Thymus (tissue), 11 donors: ENCODE measurements around the gene CMIP. TPM values are rescaled to one million over a fixed set of nuclear protein-coding genes. Genes with fewer than 3 reads are reported as not detected.
"Not testable (repeated sequence)": the region's sequence is repeated elsewhere in the genome, so short reads cannot be mapped to it uniquely, and the experiment has no call there.

Source experiments
- DNase-seq, 9 donors: peaks; one replicate each; pipeline ENCODE4 v3.0.0-alpha.2; 2013; ENCODE audit warnings: low spot score in 9 of 9, low read depth in 6 of 9, missing footprints in 1 of 9
- H3K27ac ChIP-seq, 2 donors: one replicate each; pipeline ENCODE4 v1.5.1; 2013; ENCODE audit warnings: control low read depth in 1 of 2, low read depth in 1 of 2, low read length in 1 of 2, mild to moderate bottlenecking in 1 of 2, moderate library complexity in 1 of 2
- H3K27me3 ChIP-seq, 2 donors: one replicate each; pipeline ENCODE4 v1.5.1; 2013; ENCODE audit warnings: low read length in 1 of 2; ENCODE audit not compliant: control insufficient read depth in 2 of 2, insufficient read depth in 1 of 2
- H3K36me3 ChIP-seq, 2 donors: one replicate each; pipeline ENCODE4 v1.5.1; 2013; ENCODE audit warnings: low read length in 1 of 2, mild to moderate bottlenecking in 1 of 2, moderate library complexity in 1 of 2; ENCODE audit not compliant: control insufficient read depth in 2 of 2, insufficient read depth in 2 of 2
- H3K4me1 ChIP-seq, 2 donors: one replicate each; pipeline ENCODE4 v1.5.1; 2013; ENCODE audit warnings: low read length in 2 of 2; ENCODE audit not compliant: control insufficient read depth in 2 of 2, insufficient read depth in 2 of 2
- H3K4me3 ChIP-seq, 2 donors: one replicate each; pipeline ENCODE4 v1.5.1; 2013; ENCODE audit warnings: low read length in 2 of 2, control low read depth in 1 of 2, mild to moderate bottlenecking in 1 of 2
- H3K9me3 ChIP-seq, 2 donors: one replicate each; pipeline ENCODE4 v1.5.1; 2013; ENCODE audit warnings: low read length in 1 of 2, mild to moderate bottlenecking in 1 of 2; ENCODE audit not compliant: control insufficient read depth in 2 of 2, insufficient read depth in 1 of 2
- WGBS: extraction: QIAGEN DNeasy Blood & Tissue Kit; methylation state at CpG from one replicate; pipeline ENCODE4 v1.1.7; 2013; 5-methylcytosine and 5-hydroxymethylcytosine counted together
- polyA plus RNA-seq: library from polyadenylated mRNA; stranded (reverse); fragments of 200-250 nt; gene quantifications from one replicate; pipeline ENCODE4 v1.2.3, GENCODE V29; 2013
- total RNA-seq: library from RNA; stranded (reverse); fragments of 120-200 nt; gene quantifications from one replicate; pipeline ENCODE4 v1.2.4, GENCODE V29; 2013
- donor health status: healthy.

The CMIP gene
- total and polyA plus RNA-seq, 2 donors, result 5.2 to 19.4 TPM

- Histone ChIP-seq H3K36me3 (peaks cover 4 to 11% of the 10 kb centered on the region in 2 donors), H3K4me1 (peaks cover 12 to 30% of the 10 kb centered on the region in 2 donors), H3K27me3 (no peaks in the 10 kb centered on the region), H3K4me3 (no peak overlapping the region), H3K27ac (no peak overlapping the region), H3K9me3 (no peaks in the 10 kb centered on the region)
- 88% methylated on average over 8 of the region's 8 CpGs for WGBS
- DNase-seq, result no peak
These were observed 73.8 kb downstream of the CMIP start for GRCh38 chr16:81518439-81518757.

- WGBS, result 88% methylated on average over 9 of the region's 9 CpGs
- Histone ChIP-seq H3K27ac (no peak overlapping the region), H3K4me1 (peaks cover 12 to 31% of the 10 kb centered on the region in 2 donors)
These were observed 74.9 kb downstream of the CMIP start for GRCh38 chr16:81519301-81520150.

GRCh38 chr16:81520151-81520470 lies 75.5 kb downstream of the CMIP start:
- 96% methylated on average over 4 of the region's 4 CpGs for WGBS
- Histone ChIP-seq H3K9me3 (no peaks in the 10 kb centered on the region), H3K36me3 (peaks cover 8 to 19% of the 10 kb centered on the region in 2 donors), H3K4me3 (no peak overlapping the region), H3K4me1 (peaks cover 12 to 31% of the 10 kb centered on the region in 2 donors), H3K27ac (no peak overlapping the region), H3K27me3 (no peaks in the 10 kb centered on the region)
- no peak for DNase-seq

More at GRCh38 chr16:81519301-81520150, 74.9 kb downstream of the CMIP start:
- no peak for DNase-seq
- H3K9me3 ChIP-seq, result no peaks in the 10 kb centered on the region
- H3K27me3 ChIP-seq, result no peaks in the 10 kb centered on the region
- H3K36me3 ChIP-seq, result peaks cover 7 to 19% of the 10 kb centered on the region in 2 donors
- H3K4me3 ChIP-seq, result no peak overlapping the region

GRCh38 chr16:81520560-81521135 lies 76.0 kb downstream of the CMIP start:
- H3K9me3 ChIP-seq, result no peaks in the 10 kb centered on the region
- H3K27me3 ChIP-seq, result no peaks in the 10 kb centered on the region
- H3K36me3 ChIP-seq, result peaks cover 6 to 19% of the 10 kb centered on the region in 2 donors
- no peak overlapping the region for H3K27ac ChIP-seq
- H3K4me1 ChIP-seq, result peaks cover 12 to 33% of the 10 kb centered on the region in 2 donors
- H3K4me3 ChIP-seq, result no peak overlapping the region
- DNase-seq, result no peak
- WGBS, result 82% methylated on average over 5 of the region's 5 CpGs

GRCh38 chr16:81521141-81521626 lies 76.6 kb downstream of the CMIP start:
- Histone ChIP-seq H3K4me3 (no peak overlapping the region), H3K9me3 (no peaks in the 10 kb centered on the region), H3K27me3 (no peaks in the 10 kb centered on the region), H3K4me1 (peaks cover 12 to 33% of the 10 kb centered on the region in 2 donors), H3K27ac (peak overlapping the region in 1 of 2 donors; percentile 11), H3K36me3 (peaks cover 6 to 19% of the 10 kb centered on the region in 2 donors)
- 64% methylated on average over 19 of the region's 19 CpGs for WGBS
- DNase-seq, result peak; percentile 39 to 86 (median 56)

- peaks cover 6 to 19% of the 10 kb centered on the region in 2 donors for H3K36me3 ChIP-seq
- no peak overlapping the region for H3K27ac ChIP-seq
- 67% methylated on average over 8 of the region's 8 CpGs for WGBS
- no peaks in the 10 kb centered on the region for H3K9me3 ChIP-seq
- no peaks in the 10 kb centered on the region for H3K27me3 ChIP-seq
- DNase-seq, result peak in 1 of 9 donors; percentile 52
- peaks cover 17 to 36% of the 10 kb centered on the region in 2 donors for H3K4me1 ChIP-seq
- H3K4me3 ChIP-seq, result no peak overlapping the region
These were observed 77.6 kb downstream of the CMIP start for GRCh38 chr16:81522108-81522701.

- Histone ChIP-seq H3K4me1 (peaks cover 17 to 39% of the 10 kb centered on the region in 2 donors), H3K36me3 (peaks cover 3 to 18% of the 10 kb centered on the region in 2 donors)
- H3K27me3 ChIP-seq, H3K9me3 ChIP-seq, H3K4me3 ChIP-seq, H3K27ac ChIP-seq, DNase-seq: not testable (repeated sequence)
- WGBS, result over 99% methylated on average over 7 of the region's 7 CpGs
These were observed 78.2 kb downstream of the CMIP start for GRCh38 chr16:81522851-81523250.

GRCh38 chr16:81523387-81524115 lies 78.9 kb downstream of the CMIP start:
- no peak for DNase-seq
- Histone ChIP-seq H3K36me3 (peaks cover 3 to 13% of the 10 kb centered on the region in 2 donors), H3K27me3 (no peaks in the 10 kb centered on the region), H3K4me1 (peaks cover 17 to 39% of the 10 kb centered on the region in 2 donors), H3K9me3 (no peaks in the 10 kb centered on the region), H3K4me3 (no peak overlapping the region), H3K27ac (peak overlapping the region in 1 of 2 donors; percentile 13)
- 97% methylated on average over 20 of the region's 20 CpGs for WGBS
